ENCODE data around the gene POLDIP2.

POLDIP2 gene

GRCh38 chr17:28363776-28364650 is 6.7 kb upstream of the POLDIP2 start:
- no peak for DNase-seq (ENCODE audit: low spot score)
- TF ChIP-seq CTCF (IDR thresholded peaks at IDR 0.05; ENCODE audit: extremely low read depth, missing control alignments) = no peak

- TF ChIP-seq CTCF (IDR thresholded peaks at IDR 0.05; ENCODE audit: extremely low read depth, missing control alignments) = no peak
- no peak for DNase-seq (ENCODE audit: low spot score)
Observed at GRCh38 chr17:28363186-28363585, 5.9 kb upstream of the POLDIP2 start.

- TF ChIP-seq CTCF (IDR thresholded peaks at IDR 0.05; ENCODE audit: extremely low read depth, missing control alignments) = no peak
- DNase-seq (ENCODE audit: low spot score) = peak; percentile 41
Observed at GRCh38 chr17:28357901-28358197, 522 bp upstream of the POLDIP2 start.

- no peak for TF ChIP-seq CTCF (IDR thresholded peaks at IDR 0.05; ENCODE audit: extremely low read depth, missing control alignments)
- DNase-seq (ENCODE audit: low spot score) = no peak
Observed at GRCh38 chr17:28350271-28350670, 7.1 kb downstream of the POLDIP2 start.

GRCh38 chr17:28348979-28349378 is 8.3 kb downstream of the POLDIP2 start:
- no peak for TF ChIP-seq CTCF (IDR thresholded peaks at IDR 0.05; ENCODE audit: extremely low read depth, missing control alignments)
- DNase-seq (ENCODE audit: low spot score) = no peak

- DNase-seq (ENCODE audit: low spot score) = no peak
- TF ChIP-seq CTCF (IDR thresholded peaks at IDR 0.05; ENCODE audit: extremely low read depth, missing control alignments) = no peak
Observed at GRCh38 chr17:28347261-28347891, 10.0 kb downstream of the POLDIP2 start.

- TF ChIP-seq CTCF (IDR thresholded peaks at IDR 0.05; ENCODE audit: extremely low read depth, missing control alignments) = no peak
- no peak for DNase-seq (ENCODE audit: low spot score)
Observed at GRCh38 chr17:28346746-28347246, 10.5 kb downstream of the POLDIP2 start.
